Measurements from ENCODE around the gene TOMM40. TPM values are rescaled to one million over a fixed set of nuclear protein-coding genes. Genes with fewer than 3 reads are reported as not detected.

TOMM40 gene
- total and polyA plus RNA-seq, 2 of the 13 experiments (the other 11 are each of a cell fraction or from before 2014, with no cell fraction given) = 72.0 to 110 TPM

DNA sequence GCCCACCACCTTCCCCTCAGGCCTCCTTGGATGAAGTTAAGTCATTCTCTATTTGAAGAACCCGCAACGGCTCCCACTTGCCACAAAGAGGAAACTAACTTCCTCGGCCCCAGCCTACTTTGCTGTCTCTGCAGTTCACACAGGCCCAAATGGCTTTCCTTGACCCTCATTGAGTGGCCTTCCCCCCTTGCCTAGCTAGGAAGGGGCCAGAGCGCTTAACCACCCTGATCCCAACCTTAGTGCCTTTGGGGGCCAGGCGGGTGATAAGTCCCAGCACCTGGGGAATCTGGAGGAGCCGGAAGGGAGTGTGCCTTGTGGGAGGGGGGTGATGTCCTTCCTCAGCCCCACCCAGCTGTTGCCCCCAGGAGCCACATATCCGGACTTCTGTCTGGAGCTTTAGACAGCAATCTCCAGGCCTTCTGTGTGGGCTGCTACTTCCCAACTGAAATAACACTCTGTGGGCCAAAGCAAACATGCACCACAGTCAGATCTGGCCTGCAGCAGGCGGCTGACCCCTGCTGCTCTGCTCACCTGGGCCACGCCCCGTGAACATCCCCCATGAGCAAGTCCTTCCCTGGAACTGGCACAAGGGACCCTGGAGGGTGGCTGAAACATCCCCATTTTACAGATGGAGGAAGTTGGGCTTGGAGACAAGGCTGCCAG is 34.5 kb upstream of the TOMM40 start (continued):
- TF ChIP-seq ISX (CRISPR knock-in tag; conservative IDR thresholded peaks at IDR 0.05) = no peak
- no peak for TF ChIP-seq MXD4 (CRISPR knock-in tag; IDR thresholded peaks at IDR 0.05)
- peak; percentile 55; the same call in 1 of the 2 replicates for TF ChIP-seq HDAC1 (CRISPR knock-in tag; IDR thresholded peaks at IDR 0.05)
- TF ChIP-seq ZMYM4 (CRISPR knock-in tag; IDR thresholded peaks at IDR 0.05) = no peak
- TF ChIP-seq, protein P1, sequence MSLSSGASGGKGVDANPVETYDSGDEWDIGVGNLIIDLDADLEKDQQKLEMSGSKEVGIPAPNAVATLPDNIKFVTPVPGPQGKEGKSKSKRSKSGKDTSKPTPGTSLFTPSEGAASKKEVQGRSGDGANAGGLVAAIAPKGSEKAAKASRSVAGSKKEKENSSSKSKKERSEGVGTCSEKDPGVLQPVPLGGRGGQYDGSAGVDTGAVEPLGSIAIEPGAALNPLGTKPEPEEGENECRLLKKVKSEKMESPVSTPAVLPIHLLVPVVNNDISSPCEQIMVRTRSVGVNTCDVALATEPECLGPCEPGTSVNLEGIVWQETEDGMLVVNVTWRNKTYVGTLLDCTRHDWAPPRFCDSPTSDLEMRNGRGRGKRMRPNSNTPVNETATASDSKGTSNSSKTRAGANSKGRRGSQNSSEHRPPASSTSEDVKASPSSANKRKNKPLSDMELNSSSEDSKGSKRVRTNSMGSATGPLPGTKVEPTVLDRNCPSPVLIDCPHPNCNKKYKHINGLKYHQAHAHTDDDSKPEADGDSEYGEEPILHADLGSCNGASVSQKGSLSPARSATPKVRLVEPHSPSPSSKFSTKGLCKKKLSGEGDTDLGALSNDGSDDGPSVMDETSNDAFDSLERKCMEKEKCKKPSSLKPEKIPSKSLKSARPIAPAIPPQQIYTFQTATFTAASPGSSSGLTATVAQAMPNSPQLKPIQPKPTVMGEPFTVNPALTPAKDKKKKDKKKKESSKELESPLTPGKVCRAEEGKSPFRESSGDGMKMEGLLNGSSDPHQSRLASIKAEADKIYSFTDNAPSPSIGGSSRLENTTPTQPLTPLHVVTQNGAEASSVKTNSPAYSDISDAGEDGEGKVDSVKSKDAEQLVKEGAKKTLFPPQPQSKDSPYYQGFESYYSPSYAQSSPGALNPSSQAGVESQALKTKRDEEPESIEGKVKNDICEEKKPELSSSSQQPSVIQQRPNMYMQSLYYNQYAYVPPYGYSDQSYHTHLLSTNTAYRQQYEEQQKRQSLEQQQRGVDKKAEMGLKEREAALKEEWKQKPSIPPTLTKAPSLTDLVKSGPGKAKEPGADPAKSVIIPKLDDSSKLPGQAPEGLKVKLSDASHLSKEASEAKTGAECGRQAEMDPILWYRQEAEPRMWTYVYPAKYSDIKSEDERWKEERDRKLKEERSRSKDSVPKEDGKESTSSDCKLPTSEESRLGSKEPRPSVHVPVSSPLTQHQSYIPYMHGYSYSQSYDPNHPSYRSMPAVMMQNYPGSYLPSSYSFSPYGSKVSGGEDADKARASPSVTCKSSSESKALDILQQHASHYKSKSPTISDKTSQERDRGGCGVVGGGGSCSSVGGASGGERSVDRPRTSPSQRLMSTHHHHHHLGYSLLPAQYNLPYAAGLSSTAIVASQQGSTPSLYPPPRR (CRISPR knock-in tag; IDR thresholded peaks at IDR 0.05; ENCODE audit: borderline replicate concordance) = peak; percentile 19; the same call in 1 of the 2 replicates
- TF ChIP-seq, protein P2, sequence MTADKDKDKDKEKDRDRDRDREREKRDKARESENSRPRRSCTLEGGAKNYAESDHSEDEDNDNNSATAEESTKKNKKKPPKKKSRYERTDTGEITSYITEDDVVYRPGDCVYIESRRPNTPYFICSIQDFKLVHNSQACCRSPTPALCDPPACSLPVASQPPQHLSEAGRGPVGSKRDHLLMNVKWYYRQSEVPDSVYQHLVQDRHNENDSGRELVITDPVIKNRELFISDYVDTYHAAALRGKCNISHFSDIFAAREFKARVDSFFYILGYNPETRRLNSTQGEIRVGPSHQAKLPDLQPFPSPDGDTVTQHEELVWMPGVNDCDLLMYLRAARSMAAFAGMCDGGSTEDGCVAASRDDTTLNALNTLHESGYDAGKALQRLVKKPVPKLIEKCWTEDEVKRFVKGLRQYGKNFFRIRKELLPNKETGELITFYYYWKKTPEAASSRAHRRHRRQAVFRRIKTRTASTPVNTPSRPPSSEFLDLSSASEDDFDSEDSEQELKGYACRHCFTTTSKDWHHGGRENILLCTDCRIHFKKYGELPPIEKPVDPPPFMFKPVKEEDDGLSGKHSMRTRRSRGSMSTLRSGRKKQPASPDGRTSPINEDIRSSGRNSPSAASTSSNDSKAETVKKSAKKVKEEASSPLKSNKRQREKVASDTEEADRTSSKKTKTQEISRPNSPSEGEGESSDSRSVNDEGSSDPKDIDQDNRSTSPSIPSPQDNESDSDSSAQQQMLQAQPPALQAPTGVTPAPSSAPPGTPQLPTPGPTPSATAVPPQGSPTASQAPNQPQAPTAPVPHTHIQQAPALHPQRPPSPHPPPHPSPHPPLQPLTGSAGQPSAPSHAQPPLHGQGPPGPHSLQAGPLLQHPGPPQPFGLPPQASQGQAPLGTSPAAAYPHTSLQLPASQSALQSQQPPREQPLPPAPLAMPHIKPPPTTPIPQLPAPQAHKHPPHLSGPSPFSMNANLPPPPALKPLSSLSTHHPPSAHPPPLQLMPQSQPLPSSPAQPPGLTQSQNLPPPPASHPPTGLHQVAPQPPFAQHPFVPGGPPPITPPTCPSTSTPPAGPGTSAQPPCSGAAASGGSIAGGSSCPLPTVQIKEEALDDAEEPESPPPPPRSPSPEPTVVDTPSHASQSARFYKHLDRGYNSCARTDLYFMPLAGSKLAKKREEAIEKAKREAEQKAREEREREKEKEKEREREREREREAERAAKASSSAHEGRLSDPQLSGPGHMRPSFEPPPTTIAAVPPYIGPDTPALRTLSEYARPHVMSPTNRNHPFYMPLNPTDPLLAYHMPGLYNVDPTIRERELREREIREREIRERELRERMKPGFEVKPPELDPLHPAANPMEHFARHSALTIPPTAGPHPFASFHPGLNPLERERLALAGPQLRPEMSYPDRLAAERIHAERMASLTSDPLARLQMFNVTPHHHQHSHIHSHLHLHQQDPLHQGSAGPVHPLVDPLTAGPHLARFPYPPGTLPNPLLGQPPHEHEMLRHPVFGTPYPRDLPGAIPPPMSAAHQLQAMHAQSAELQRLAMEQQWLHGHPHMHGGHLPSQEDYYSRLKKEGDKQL (CRISPR knock-in tag; IDR thresholded peaks at IDR 0.05; ENCODE audit: low read depth) = no peak
- no peak for TF ChIP-seq ZSCAN22 (CRISPR knock-in tag; IDR thresholded peaks at IDR 0.05)
- no peak for TF ChIP-seq ZNF674 (CRISPR knock-in tag; IDR thresholded peaks at IDR 0.05; ENCODE audit: low read depth)
- TF ChIP-seq, protein P3, sequence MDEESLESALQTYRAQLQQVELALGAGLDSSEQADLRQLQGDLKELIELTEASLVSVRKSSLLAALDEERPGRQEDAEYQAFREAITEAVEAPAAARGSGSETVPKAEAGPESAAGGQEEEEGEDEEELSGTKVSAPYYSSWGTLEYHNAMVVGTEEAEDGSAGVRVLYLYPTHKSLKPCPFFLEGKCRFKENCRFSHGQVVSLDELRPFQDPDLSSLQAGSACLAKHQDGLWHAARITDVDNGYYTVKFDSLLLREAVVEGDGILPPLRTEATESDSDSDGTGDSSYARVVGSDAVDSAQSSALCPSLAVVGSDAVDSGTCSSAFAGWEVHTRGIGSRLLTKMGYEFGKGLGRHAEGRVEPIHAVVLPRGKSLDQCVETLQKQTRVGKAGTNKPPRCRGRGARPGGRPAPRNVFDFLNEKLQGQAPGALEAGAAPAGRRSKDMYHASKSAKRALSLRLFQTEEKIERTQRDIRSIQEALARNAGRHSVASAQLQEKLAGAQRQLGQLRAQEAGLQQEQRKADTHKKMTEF (CRISPR knock-in tag; IDR thresholded peaks at IDR 0.05) = 0 out of 2 replicates have a peak, but pooled peaks have one; percentile 34
- no peak for TF ChIP-seq MTF2 (CRISPR knock-in tag; IDR thresholded peaks at IDR 0.05; ENCODE audit: borderline replicate concordance)
- TF ChIP-seq, protein P4, sequence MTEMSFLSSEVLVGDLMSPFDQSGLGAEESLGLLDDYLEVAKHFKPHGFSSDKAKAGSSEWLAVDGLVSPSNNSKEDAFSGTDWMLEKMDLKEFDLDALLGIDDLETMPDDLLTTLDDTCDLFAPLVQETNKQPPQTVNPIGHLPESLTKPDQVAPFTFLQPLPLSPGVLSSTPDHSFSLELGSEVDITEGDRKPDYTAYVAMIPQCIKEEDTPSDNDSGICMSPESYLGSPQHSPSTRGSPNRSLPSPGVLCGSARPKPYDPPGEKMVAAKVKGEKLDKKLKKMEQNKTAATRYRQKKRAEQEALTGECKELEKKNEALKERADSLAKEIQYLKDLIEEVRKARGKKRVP (CRISPR knock-in tag; IDR thresholded peaks at IDR 0.05) = no peak
- no peak for TF ChIP-seq ZBTB3 (CRISPR knock-in tag; IDR thresholded peaks at IDR 0.05; ENCODE audit: borderline replicate concordance, low read depth)
- no peak for TF ChIP-seq ZNF652 (CRISPR knock-in tag; IDR thresholded peaks at IDR 0.05; ENCODE audit: borderline replicate concordance, low read depth)
- no peak for TF ChIP-seq SIX1 (CRISPR knock-in tag; IDR thresholded peaks at IDR 0.05; ENCODE audit: borderline replicate concordance)

Measured in HepG2 (cell line).